ENCODE results near the gene STRADB.

The STRADB gene

GRCh38 chr2:201490291-201490690, 38.8 kb downstream of the STRADB start:
- DNase-seq (ENCODE audit: low read depth), result no peak
- no peak overlapping the region for H3K4me3 ChIP-seq (ENCODE audit: low read depth, low read length)
- no peak for TF ChIP-seq CTCF (IDR thresholded peaks at IDR 0.05; ENCODE audit: low read depth, low read length, missing control alignments)

- no peak for DNase-seq (ENCODE audit: low read depth)
- no peak overlapping the region for H3K4me3 ChIP-seq (ENCODE audit: low read depth, low read length)
- TF ChIP-seq CTCF (IDR thresholded peaks at IDR 0.05; ENCODE audit: low read depth, low read length, missing control alignments), result no peak
Measured at GRCh38 chr2:201496785-201497184, 45.2 kb downstream of the STRADB start.

- H3K4me3 ChIP-seq (ENCODE audit: low read depth, low read length), result no peak overlapping the region
- DNase-seq (ENCODE audit: low read depth), result no peak
- no peak for TF ChIP-seq CTCF (IDR thresholded peaks at IDR 0.05; ENCODE audit: low read depth, low read length, missing control alignments)
Measured at GRCh38 chr2:201500534-201500933, 49.0 kb downstream of the STRADB start.

GRCh38 chr2:201502713-201503112, 51.2 kb downstream of the STRADB start:
- no peak overlapping the region for H3K4me3 ChIP-seq (ENCODE audit: low read depth, low read length)
- TF ChIP-seq CTCF (IDR thresholded peaks at IDR 0.05; ENCODE audit: low read depth, low read length, missing control alignments), result no peak
- no peak for DNase-seq (ENCODE audit: low read depth)

- H3K4me3 ChIP-seq (ENCODE audit: low read depth, low read length), result no peak overlapping the region
- TF ChIP-seq CTCF (IDR thresholded peaks at IDR 0.05; ENCODE audit: low read depth, low read length, missing control alignments), result no peak
- DNase-seq (ENCODE audit: low read depth), result no peak
Measured at GRCh38 chr2:201507725-201508124, 56.2 kb downstream of the STRADB start.

- no peak overlapping the region for H3K4me3 ChIP-seq (ENCODE audit: low read depth, low read length)
- TF ChIP-seq CTCF (IDR thresholded peaks at IDR 0.05; ENCODE audit: low read depth, low read length, missing control alignments), result no peak
- DNase-seq (ENCODE audit: low read depth), result no peak
Measured at GRCh38 chr2:201513271-201513670, 61.7 kb downstream of the STRADB start.

- no peak for TF ChIP-seq CTCF (IDR thresholded peaks at IDR 0.05; ENCODE audit: low read depth, low read length, missing control alignments)
- no peak for DNase-seq (ENCODE audit: low read depth)
- H3K4me3 ChIP-seq (ENCODE audit: low read depth, low read length), result no peak overlapping the region
Measured at GRCh38 chr2:201515573-201516246, 64.2 kb downstream of the STRADB start.
